Measurements from ENCODE around the gene TGDS. TPM values are rescaled to one million over a fixed set of nuclear protein-coding genes. Genes with fewer than 3 reads are reported as not detected.
"Not testable (repeated sequence)": the region's sequence is repeated elsewhere in the genome, so short reads cannot be mapped to it uniquely, and the experiment has no call there.

TGDS gene
- total RNA-seq, 4 donors from 2014 or later: 3.0 to 20.2 (median 9.6) TPM

DNA sequence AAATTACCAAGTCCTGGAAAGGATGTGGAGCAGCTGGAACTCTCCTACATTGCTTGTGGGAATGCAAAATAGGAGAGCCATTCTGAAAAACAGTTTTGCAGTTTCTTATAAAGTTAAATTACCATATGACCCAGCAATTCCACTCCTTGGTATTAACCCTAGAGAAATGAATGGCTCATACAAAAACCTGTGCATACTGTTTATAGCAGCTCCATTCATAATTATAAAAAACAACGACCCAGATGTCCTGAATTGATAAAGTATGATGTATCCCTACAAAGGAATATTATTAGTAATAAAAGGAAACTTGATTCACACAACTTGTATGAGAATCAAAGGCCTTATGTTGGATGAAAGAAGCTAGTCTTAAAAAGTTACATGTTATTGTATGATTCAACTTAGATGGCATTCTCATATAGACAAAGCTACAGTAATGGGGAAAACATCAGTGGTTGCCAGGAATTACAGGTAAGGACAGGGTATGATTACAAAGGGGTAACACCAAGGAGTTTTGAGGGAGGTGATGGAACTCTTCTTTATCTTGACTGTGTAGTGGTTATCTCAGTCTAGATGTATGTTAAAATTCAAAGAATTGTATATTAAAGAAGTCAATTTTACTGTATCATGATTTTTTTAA is 41.1 kb upstream of the TGDS start:
- WGBS, 2 donors (ENCODE audit: low coverage in 1 of 2): 57 to 67% methylated on average over 1 of the region's 1 CpG

DNA sequence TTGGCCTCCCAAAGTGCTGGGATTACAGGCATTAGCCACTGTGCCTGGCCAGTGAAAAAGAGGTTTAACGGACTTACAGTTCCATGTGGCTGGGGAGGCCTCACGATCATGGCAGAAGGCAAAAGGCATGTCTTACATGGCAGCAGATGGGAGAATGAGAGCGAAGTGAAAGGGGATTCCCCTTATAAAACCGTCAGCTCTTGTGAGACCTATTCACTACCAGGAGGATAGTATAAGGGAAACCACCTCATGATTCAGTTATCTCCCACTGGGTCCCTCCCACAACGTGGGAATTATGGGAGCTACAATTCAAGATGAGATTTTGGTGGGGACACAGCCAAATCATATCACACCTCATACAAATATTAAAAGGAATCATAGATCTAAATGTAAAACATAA is 40.1 kb upstream of the TGDS start:
- H3K27ac ChIP-seq; H3K36me3 ChIP-seq; H3K4me1 ChIP-seq; intact Hi-C loops (cut with DNase I; ENCODE audit: low total_unique reads); DNase-seq; H3K4me3 ChIP-seq; H3K27me3 ChIP-seq; H3K9me3 ChIP-seq; in situ Hi-C loops (cut with MboI; ENCODE audit: low pct_ligation_motif_present in 1 of 4, low pct_unique_long_range_greater_than_20kb in 1 of 4, low sequenced_read_pairs in 3 of 4): not testable (repeated sequence)
- WGBS, 2 donors (ENCODE audit: low coverage in 1 of 2): 79 to 83% methylated on average over 1 to 5 of the region's 5 CpGs

More for the DNA sequence above, 41.1 kb upstream of the TGDS start:
- no peaks in the 10 kb centered on the region for H3K9me3 ChIP-seq
- H3K4me3 ChIP-seq: no peak overlapping the region
- no peak for TF ChIP-seq POLR2A (IDR thresholded peaks at IDR 0.05)
- H3K36me3 ChIP-seq: no peaks in the 10 kb centered on the region
- intact Hi-C loops (cut with DNase I; ENCODE audit: low total_unique reads) (no loop called here), in situ Hi-C loops (cut with MboI; ENCODE audit: low pct_ligation_motif_present in 1 of 4, low pct_unique_long_range_greater_than_20kb in 1 of 4, low sequenced_read_pairs in 3 of 4) (no loop called here)
- H3K27ac ChIP-seq: no peak overlapping the region
- H3K4me1 ChIP-seq: peaks cover 0 to 9% (median 6%) of the 10 kb centered on the region in 4 donors
- DNase-seq: no peak
- H3K27me3 ChIP-seq: no peaks in the 10 kb centered on the region

DNA sequence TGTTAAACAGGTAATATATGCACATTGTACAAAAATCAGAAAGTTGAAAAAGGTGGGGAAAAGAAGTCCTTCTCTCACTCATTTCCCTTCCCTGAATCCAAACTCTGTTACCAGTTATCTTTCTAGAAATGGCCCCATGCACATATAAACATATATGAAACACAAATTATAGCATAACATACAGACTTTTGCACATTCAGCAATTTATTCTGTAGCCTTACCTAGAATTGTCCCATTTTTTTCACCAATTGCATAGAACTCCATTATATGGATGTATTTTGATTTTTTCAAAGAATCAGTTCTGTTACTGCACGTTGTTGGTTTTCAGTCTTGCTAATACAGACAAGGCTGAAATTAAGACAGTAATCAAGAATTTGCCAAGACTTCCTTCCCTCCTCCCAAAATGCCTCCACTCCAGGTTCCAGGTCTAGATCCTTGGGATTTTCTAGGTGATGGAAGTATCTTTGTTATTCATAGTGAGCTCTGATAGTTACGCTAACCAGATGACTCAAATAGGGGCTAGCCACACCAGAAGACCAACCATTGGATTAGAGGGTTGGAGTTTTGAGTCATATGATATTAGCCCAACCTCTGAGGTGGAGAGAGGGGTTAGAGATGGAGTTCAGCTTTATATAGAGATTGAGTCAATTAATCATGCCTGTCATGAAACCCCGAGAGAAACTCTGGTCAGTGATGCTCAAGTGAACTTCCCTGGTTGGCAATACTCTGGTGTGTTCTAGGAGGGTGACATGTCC is 36.5 kb upstream of the TGDS start:
- Histone ChIP-seq H3K27ac (no peak overlapping the region), H3K4me3 (no peak overlapping the region), H3K9me3 (no peaks in the 10 kb centered on the region), H3K36me3 (no peaks in the 10 kb centered on the region), H3K27me3 (no peaks in the 10 kb centered on the region), H3K4me1 (no peaks in the 10 kb centered on the region)
- no peak for DNase-seq
- intact Hi-C loops (cut with DNase I; ENCODE audit: low total_unique reads) (no loop called here), in situ Hi-C loops (cut with MboI; ENCODE audit: low pct_ligation_motif_present in 1 of 4, low pct_unique_long_range_greater_than_20kb in 1 of 4, low sequenced_read_pairs in 3 of 4) (no loop called here)
- 93 to 96% methylated on average over 3 of the region's 3 CpGs for WGBS, 2 donors (ENCODE audit: low coverage in 1 of 2)
- TF ChIP-seq POLR2A (IDR thresholded peaks at IDR 0.05) (no peak), CTCF (IDR thresholded peaks at IDR 0.05) (no peak), EP300 (IDR thresholded peaks at IDR 0.05; ENCODE audit: low read depth) (no peak), POLR2AphosphoS5 (IDR thresholded peaks at IDR 0.05) (no peak)

- no peak for DNase-seq
- 83 to 89% methylated on average over 1 to 2 of the region's 2 CpGs for WGBS, 2 donors (ENCODE audit: low coverage in 1 of 2)
- intact Hi-C loops (cut with DNase I; ENCODE audit: low total_unique reads): no loop called here
- Histone ChIP-seq H3K4me3 (no peak overlapping the region), H3K36me3 (peaks cover 0 to 7% (median 2%) of the 10 kb centered on the region in 4 donors), H3K9me3 (no peaks in the 10 kb centered on the region), H3K4me1 (no peaks in the 10 kb centered on the region), H3K27ac (no peak overlapping the region), H3K27me3 (no peaks in the 10 kb centered on the region)
- TF ChIP-seq POLR2A (IDR thresholded peaks at IDR 0.05): no peak
- TF ChIP-seq CTCF (IDR thresholded peaks at IDR 0.05): no peak
- TF ChIP-seq POLR2AphosphoS5 (IDR thresholded peaks at IDR 0.05): no peak
- no peak for TF ChIP-seq EP300 (IDR thresholded peaks at IDR 0.05; ENCODE audit: low read depth)
- in situ Hi-C loops (cut with MboI; ENCODE audit: low pct_ligation_motif_present in 1 of 4, low pct_unique_long_range_greater_than_20kb in 1 of 4, low sequenced_read_pairs in 3 of 4): no loop called here
Measured at GRCh38 chr13:94630858-94631257, 34.9 kb upstream of the TGDS start.

DNA sequence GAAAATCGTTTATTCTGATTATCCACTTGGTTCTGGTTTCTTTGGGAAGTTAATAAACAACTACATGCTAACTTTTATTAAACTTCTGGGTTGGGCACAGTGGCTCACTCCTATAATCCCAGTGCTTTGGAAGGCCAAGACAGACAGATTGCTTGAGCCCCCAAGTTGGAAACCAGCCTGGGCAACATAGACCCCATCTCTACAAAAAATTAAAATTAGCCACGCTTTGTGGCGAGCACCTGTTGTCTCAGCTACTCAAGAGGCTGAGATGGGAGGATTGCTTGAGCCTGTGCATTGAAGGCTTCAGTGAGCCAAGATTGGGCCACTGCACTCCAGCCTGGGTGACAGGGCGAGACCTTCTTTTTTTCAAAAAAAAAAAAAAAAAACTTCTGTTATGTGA is 27.4 kb upstream of the TGDS start:
- Histone ChIP-seq H3K9me3 (no peaks in the 10 kb centered on the region), H3K4me3 (no peak overlapping the region), H3K36me3 (peaks cover 0 to 34% (median 4%) of the 10 kb centered on the region in 4 donors), H3K4me1 (no peaks in the 10 kb centered on the region), H3K27me3 (no peaks in the 10 kb centered on the region), H3K27ac (no peak overlapping the region)
- DNase-seq: no peak
- in situ Hi-C loops (cut with MboI; ENCODE audit: low pct_ligation_motif_present in 1 of 4, low pct_unique_long_range_greater_than_20kb in 1 of 4, low sequenced_read_pairs in 3 of 4): no loop called here
- no peak for TF ChIP-seq POLR2AphosphoS5 (IDR thresholded peaks at IDR 0.05)
- no peak for TF ChIP-seq EP300 (IDR thresholded peaks at IDR 0.05; ENCODE audit: low read depth)
- no peak for TF ChIP-seq CTCF (IDR thresholded peaks at IDR 0.05)
- no peak for TF ChIP-seq POLR2A (IDR thresholded peaks at IDR 0.05)
- WGBS, 2 donors (ENCODE audit: low coverage in 1 of 2): 90% methylated on average over 4 of the region's 4 CpGs
- intact Hi-C loops (cut with DNase I; ENCODE audit: low total_unique reads): no loop called here

All from transverse colon (tissue), 4 donors.